NCI-H69 (cell line): Measurements from ENCODE around the gene DDHD1.
A peak's percentile ranks its signal among the peaks of the same experiment; 100 is the strongest.

ENCODE experiments used
- DNase-seq: peaks from one replicate; lab custom pipeline; 2025; lab: John Stamatoyannopoulos, UW

The DDHD1 gene

GRCh38 chr14:52995998-52996397 lies 157.1 kb downstream of the DDHD1 start:
- DNase-seq = no peak

- DNase-seq = no peak
Measured at GRCh38 chr14:52992236-52992870, 160.8 kb downstream of the DDHD1 start.

- peak; percentile 25 for DNase-seq
Measured at GRCh38 chr14:52988139-52988538, 165.0 kb downstream of the DDHD1 start.

- peak; percentile 84 for DNase-seq
Measured at GRCh38 chr14:52987514-52987913, 165.6 kb downstream of the DDHD1 start.

- DNase-seq = peak; percentile 51
Measured at GRCh38 chr14:52987042-52987441, 166.1 kb downstream of the DDHD1 start.
